AG04449 (cell line): Measurements from ENCODE around the gene PTPRF.

Source experiments
- CTCF ChIA-PET: fragments of 350-600 bp; formaldehyde crosslinking; extraction: SDS; loops from one replicate; lab custom pipeline; 2021; ENCODE audit warnings: antibody characterized with exemption; lab: Yijun Ruan, JAX
- POLR2A ChIA-PET: fragments of 400-600, 350-600 bp; formaldehyde crosslinking; extraction: SDS; loops from one replicate; lab custom pipeline; 2020; ENCODE audit warnings: antibody characterized with exemption, inconsistent platforms; lab: Yijun Ruan, JAX
- DNase-seq: peaks from one replicate; pipeline ENCODE4 v3.0.0-alpha.2; 2010; ENCODE audit warnings: low read depth, low spot score
- H3K4me3 ChIP-seq: 2 replicates; pipeline ENCODE4 v1.5.1; 2011; ENCODE audit warnings: low read depth, mild to moderate bottlenecking, control low read depth, low read length
- CTCF ChIP-seq: IDR thresholded peaks from one replicate; pipeline ENCODE4 v1.5.1; 2011; ENCODE audit warnings: mild to moderate bottlenecking, moderate library complexity, low read length, control low read depth, inconsistent platforms; ENCODE audit not compliant: insufficient read depth; ENCODE audit errors: missing control alignments

PTPRF gene

GRCh38 chr1:43537423-43538142 is 6.9 kb downstream of the PTPRF start:
- ChIA-PET POLR2A (interaction anchor here (1.1 kb wide), 1 partner anchor 112 kb away, joined by 3 read pairs; the partner anchor contains the start of gene KDM4A), CTCF (interaction anchor here (1.3 to 3.4 kb wide), 4 partner anchors 8 to 17 kb away, joined by 3 to 11 read pairs (median 6); no protein-coding TSS in a partner anchor)
- DNase-seq = no peak
- H3K4me3 ChIP-seq = no peak overlapping the region
- TF ChIP-seq CTCF = no peak

- TF ChIP-seq CTCF = no peak
- ChIA-PET POLR2A (no interaction called here), CTCF (interaction anchor here (1.3 to 3.4 kb wide), 3 partner anchors 13 to 17 kb away, joined by 6 to 11 read pairs (median 6); no protein-coding TSS in a partner anchor)
- H3K4me3 ChIP-seq = no peak overlapping the region
- DNase-seq = no peak
Observed at GRCh38 chr1:43538143-43538487, 7.4 kb downstream of the PTPRF start.

- POLR2A ChIA-PET = no interaction called here
- DNase-seq = no peak
- CTCF ChIA-PET = interaction anchor here (1.3 to 3.4 kb wide), 3 partner anchors 12 to 22 kb away, joined by 3 to 11 read pairs (median 6); no protein-coding TSS in a partner anchor
- no peak overlapping the region for H3K4me3 ChIP-seq
- TF ChIP-seq CTCF = no peak
Observed at GRCh38 chr1:43538969-43539368, 8.3 kb downstream of the PTPRF start.

- no peak for DNase-seq
- ChIA-PET CTCF (interaction anchor here (1.4 to 3.4 kb wide), 3 partner anchors 14 to 21 kb away, joined by 3 to 11 read pairs (median 4); no protein-coding TSS in a partner anchor), POLR2A (no interaction called here)
Observed at GRCh38 chr1:43539726-43540434, 9.2 kb downstream of the PTPRF start.

GRCh38 chr1:43540653-43541071 is 10.0 kb downstream of the PTPRF start:
- POLR2A ChIA-PET = no interaction called here
- TF ChIP-seq CTCF = no peak
- H3K4me3 ChIP-seq = no peak overlapping the region
- CTCF ChIA-PET = interaction anchor here (1.2 to 1.7 kb wide), 3 partner anchors 11 to 20 kb away, joined by 3 to 4 read pairs (median 3); partner anchors contain the start of gene PTPRF
- no peak for DNase-seq

More at GRCh38 chr1:43539726-43540434, 9.2 kb downstream of the PTPRF start:
- no peak overlapping the region for H3K4me3 ChIP-seq
- TF ChIP-seq CTCF = no peak

GRCh38 chr1:43541141-43541540 is 10.5 kb downstream of the PTPRF start:
- DNase-seq = no peak
- ChIA-PET CTCF (interaction anchor here (1.2 to 1.4 kb wide), 2 partner anchors 11 to 13 kb away, joined by 3 to 4 read pairs; partner anchors contain the start of gene PTPRF), POLR2A (no interaction called here)
- H3K4me3 ChIP-seq = no peak overlapping the region
- TF ChIP-seq CTCF = no peak
